HG02884 (cell line): ENCODE measurements around the gene PROC.
A peak's percentile ranks its signal among the peaks of the same experiment; 100 is the strongest.

Experiments used
- ATAC-seq: cut with Tn5 transposase; IDR thresholded peaks from one replicate; pipeline ENCODE4 v1.9.1; 2021; ENCODE audit warnings: mild to moderate bottlenecking, moderate library complexity; ENCODE audit not compliant: unreplicated experiment

PROC gene

DNA sequence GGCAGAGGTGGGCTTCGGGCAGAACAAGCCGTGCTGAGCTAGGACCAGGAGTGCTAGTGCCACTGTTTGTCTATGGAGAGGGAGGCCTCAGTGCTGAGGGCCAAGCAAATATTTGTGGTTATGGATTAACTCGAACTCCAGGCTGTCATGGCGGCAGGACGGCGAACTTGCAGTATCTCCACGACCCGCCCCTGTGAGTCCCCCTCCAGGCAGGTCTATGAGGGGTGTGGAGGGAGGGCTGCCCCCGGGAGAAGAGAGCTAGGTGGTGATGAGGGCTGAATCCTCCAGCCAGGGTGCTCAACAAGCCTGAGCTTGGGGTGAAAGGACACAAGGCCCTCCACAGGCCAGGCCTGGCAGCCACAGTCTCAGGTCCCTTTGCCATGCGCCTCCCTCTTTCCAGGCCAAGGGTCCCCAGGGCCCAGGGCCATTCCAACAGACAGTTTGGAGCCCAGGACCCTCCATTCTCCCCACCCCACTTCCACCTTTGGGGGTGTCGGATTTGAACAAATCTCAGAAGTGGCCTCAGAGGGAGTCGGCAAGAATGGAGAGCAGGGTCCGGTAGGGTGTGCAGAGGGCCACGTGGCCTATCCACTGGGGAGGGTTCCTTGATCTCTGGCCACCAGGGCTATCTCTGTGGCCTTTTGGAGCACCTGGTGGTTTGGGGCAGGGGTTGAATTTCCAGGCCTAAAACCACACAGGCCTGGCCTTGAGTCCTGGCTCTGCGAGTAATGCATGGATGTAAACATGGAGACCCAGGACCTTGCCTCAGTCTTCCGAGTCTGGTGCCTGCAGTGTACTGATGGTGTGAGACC, at the start of gene PROC:
TSS of gene PROC (plus strand) at position 128 of the 812 bp plus-strand sequence. CDS start 1,516 bp downstream, outside the sequence.
- no peak for ATAC-seq

DNA sequence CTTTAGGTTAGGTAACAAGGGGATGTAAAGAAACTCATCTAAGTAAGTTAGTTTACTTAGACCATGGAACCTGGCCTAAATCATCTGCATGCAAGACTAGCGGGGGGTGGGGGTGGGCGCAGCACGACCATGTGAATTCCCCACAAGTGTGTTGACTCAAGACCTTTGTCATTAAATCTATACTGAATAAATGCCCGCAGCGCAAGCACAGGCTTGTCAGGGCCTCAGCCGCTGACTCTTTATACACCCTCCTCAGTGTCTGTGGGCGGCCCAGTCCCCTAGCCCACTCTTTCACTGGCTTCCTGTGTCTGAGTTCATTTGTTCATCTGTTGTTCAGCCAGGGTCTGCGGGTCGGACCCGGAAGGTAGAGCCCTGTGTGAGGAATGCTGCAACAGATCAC, 48.2 kb upstream of the PROC start:
- no peak for ATAC-seq

DNA sequence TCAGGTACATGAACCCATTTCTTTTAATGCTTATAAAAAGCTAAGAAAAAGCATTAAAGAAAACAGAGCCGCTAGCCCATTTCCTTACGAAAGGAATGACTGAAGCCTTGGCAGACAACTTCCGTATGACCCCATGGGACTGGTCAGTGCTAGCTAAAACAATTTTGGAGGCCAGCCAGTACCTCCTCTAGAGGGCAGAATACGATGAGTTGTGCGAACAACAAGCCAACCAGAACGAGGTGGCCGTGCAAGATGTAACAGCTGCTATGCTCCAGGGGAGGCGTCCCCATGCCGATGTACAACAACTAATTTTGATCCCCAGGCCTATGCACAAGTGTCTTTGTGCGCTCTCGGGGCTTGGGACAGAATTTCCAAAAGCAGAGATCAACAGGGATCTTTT, 47.2 kb upstream of the PROC start:
- no peak for ATAC-seq

DNA sequence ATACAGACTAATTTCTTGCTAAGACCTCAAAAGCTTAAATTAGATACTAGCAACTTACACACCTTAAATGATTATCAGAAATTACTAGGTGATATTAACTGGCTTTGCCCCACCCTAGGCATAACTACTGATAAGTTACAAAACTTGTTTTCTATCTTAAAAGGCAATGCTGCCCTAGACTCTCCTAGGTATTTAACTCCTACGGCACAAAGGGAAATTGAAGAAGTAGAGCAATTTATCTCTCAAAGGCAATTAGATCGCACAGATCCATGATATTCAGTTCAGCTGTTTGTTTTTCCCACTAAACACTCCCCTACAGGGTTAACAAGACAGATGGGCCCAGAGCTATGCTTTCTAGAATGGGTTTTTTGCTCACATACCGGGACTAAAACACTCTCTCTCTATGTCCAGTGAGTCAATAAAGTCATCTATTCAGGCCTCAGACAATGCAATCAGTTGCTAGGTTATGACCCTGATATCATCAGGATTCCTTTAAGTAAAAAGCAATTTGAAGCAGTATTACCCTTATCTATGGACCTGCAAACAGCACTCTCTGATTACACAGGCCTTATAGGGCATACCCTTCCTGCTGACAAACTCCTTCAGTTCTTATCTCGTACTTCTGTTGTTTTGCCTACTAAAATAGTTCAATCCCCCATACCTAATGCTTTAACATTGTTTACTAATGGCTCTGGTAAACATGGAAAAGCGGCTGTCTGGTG, 44.7 kb upstream of the PROC start:
- ATAC-seq, result no peak

DNA sequence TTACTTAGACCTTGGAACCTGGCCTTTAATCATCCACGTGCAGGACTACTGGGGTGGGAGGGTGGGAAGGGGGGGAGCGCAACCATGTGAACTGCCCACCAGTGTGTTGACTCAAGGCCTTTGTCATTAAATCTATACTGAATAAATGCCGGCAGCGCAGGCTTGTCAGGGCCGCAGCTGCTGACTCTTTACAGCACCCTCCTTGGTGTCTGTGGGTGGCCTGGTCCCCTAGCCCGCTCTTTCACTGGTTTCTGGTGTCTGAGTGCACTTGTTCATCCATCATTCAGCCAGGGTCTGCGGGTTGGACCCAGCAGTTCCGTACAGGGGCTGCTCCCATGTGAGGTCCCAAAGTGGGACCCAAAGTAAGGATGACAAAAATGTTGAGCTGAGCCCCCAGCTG, 42.0 kb upstream of the PROC start:
- ATAC-seq, result no peak

DNA sequence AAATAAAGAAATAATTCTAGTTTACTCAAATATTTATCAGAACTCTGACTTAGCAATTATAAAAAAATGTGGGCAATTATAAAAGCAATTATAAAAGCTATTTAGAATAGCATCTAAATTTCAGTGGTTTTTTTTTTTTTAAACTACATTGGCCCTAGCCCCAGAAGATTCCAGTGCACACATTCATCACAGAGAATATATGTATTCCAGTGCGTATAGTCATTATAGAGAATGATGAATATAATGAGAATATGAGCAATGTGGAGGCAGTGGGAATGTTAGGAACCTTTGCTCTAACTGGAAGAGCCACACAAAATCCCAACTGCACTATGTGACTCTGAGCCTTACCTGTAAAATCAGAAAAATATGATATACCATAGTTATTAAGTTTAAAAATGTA, 41.0 kb upstream of the PROC start:
- ATAC-seq, result no peak

DNA sequence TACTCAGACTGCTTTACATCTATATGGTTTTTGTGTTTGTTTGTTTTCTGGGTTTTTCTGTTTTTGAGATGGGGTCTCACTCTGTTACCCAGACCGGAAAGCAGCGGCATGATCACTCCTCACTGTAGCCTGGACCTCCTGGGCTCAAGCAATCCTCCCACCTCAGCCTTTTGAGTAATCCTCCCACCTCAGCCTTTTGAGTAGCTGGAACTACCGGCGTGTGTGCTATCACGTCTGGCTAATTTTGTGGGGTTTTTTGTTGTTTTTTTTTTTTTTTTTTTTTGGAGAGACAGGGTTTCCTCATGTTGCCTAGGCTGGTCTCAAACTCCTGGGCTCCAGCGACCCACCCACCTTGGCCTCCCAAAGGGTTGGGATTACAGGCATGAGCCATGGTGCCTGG, 39.5 kb upstream of the PROC start:
- ATAC-seq, result no peak

DNA sequence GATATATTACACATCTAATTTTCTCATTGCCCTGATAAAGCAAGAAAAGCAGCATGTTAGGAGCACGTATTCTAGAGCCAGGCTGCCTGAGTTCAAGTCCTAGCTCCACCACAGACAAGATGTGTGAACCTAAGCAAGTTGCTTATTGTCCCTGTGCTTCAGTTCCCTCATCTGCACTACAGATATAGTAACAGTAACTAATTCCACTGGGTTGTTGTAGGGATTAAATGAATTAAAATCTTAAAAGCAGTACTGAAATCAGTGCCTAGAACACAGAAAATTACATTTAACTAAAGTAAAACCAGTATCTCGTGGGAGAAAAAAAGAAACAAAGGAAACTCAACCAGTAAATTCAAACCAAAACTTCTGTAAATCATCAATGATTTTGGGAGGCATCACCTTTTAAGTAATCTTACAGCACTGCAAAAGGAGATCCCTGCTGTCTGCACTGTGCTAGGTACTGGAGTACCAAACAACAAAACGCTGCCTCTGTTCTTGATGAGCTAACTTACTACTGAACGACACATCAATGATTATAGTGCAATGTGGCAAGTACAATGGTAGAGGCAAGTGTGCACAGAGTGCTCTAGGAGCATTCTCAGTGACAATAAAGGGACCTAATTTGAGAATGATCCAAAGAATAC, 38.4 kb upstream of the PROC start:
- no peak for ATAC-seq

DNA sequence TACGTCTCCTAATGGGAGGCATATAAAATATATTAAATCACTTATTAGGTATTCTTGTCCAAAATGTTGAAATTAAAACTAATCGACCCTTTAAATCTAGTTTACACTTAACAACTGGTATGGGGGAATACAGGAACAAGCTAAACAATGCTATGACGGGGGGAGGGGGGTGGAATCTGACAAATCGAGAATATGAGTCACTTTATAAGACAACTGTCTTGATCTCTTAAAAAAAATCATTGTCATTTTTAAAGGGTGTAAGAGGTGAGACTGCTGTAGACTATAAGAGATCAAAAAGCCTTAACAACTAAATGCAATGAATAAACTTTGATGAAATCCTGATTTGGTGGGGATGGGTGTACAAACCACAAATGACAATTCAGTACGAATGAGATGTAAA, 36.5 kb upstream of the PROC start:
- no peak for ATAC-seq

DNA sequence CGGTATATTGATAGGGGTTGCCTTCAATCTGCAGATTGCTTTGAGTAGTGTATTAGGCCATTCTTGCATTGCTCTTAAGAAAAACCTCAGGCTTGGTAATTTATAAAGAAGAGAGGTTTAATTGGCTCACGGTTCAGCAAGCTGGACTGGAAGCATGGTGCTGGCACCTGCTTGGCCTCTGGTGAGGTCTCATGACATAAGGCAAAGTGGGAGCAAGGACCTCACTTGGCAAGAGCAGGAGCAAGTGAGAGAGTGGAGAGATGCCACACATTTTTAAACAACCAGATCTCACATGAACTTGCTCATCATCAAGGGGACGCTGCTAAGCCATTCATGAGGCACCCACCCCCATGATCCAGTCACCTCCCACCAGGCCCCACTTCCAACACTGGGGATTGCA, 35.4 kb upstream of the PROC start:
- ATAC-seq, result no peak

DNA sequence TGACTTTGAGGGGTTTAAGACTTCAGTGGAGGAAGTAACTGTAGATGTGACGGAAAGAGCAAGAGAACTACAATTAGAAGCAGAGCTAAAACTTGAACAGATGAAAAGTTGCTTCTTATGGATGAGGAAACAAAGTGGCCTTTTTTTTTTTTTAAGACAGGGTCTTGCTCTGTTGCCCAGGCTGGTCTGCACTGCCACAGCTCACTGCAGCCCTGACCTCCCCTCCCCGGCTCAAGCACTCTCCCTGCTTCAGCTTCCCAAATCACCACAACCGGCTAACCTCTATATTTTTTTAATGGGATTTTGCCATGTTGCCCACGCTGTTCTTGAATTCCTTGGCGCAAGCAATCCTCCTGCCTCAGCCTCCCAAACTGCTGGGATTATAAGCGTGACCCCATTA, 33.7 kb upstream of the PROC start:
- no peak for ATAC-seq

DNA sequence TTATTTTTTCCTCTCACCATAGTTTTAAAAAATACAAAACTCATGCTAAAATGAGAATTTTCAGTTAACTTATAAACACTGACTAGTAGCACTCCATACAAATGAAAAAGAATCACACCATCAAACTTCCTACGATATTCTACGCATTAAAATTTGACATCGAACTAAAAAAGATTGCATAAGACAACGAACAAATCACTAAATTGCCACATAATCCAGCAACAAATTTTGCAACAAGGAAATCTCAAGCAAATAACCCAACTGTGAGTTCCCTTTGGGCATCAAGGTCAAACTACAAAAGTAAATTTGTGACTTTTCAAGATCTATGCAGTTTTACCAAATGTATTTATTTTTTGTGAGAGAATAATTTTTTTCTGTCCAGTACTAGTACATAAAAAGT, 32.0 kb upstream of the PROC start:
- ATAC-seq, result no peak

DNA sequence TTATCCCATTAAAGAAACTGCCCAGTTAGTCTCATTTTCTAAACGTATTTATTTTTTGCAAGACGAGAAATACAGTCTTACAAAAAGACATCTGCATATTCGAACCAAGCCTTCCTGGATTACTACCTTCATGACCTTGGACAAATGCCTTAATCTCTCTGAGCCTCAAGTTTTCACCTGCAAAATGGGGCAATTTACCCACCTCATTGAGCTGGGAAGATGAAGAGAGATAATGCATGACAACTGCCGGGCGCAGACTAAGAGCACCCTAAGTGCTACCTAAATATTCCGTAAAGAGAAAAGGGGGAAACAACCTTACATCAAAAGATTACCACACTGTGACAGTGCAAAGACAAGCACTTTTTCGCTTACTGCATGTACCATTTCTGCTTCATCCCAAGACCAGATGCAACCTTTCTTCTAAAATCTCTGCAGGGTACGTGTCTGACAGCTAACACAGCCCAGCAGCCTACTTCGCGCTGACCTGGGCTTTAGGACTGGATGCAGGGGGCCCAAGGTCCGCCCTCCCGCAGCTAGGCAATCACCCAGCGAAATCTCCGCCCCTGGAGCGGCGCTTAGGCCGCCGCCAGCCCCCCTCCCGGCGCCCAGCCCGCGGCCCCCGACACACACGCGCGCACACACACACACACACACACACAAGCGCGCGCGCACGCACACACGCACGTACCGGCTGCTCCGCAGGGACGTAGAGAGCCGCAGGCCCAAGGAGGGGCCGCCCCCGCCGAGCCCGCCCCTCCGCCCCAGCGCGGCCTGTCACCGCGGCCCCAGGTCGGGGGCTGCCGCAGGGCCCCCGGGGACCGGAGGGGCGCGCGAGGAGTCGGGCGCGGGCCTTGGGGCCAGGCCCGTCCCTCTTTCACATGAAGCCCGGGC, 31.2 kb upstream of the PROC start:
- peak; percentile 48 for ATAC-seq

DNA sequence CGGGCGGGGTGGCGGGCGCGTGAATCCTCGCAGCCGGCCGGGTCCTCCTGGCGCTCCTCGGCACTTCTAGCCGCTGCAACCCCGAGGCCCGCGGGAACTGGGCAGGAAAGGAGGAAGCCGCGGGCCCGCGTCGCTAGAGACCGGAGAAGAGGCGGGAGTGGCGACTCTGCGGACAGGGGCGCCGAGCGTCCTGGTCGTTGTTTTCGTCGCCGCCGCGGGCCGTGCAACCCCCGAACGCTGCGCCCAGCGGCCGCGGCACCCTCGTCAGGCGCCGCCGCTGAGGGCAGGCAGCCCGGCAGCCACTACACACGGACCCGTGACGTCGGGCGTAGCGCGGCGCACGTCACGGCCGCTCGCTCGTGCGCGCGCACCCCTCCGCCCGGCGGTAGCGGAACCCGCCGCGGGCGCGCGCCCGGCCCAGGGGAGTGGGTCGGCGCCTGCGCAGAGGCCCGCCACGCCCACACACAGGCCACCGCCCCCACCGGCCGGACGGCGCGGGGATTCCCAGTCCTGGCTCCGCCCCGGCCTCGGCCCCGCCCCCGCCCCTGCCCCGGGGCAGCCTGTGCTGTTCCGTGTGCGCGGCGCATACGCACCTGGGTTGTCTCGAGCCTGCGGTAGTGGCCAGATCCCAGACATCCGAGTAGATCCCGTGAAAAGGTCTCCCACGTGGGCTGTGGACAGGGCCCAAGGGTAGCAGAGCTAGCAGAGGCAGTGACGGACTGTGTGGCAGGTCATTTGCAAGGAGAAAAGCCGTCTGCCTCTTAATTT, 30.4 kb upstream of the PROC start, which contains the start of gene MAP3K2:
TSS of gene MAP3K2 (minus strand) at position 321 of the 768 bp plus-strand sequence. CDS start 44,846 bp downstream, outside the sequence.
- ATAC-seq, result peak; percentile 71

DNA sequence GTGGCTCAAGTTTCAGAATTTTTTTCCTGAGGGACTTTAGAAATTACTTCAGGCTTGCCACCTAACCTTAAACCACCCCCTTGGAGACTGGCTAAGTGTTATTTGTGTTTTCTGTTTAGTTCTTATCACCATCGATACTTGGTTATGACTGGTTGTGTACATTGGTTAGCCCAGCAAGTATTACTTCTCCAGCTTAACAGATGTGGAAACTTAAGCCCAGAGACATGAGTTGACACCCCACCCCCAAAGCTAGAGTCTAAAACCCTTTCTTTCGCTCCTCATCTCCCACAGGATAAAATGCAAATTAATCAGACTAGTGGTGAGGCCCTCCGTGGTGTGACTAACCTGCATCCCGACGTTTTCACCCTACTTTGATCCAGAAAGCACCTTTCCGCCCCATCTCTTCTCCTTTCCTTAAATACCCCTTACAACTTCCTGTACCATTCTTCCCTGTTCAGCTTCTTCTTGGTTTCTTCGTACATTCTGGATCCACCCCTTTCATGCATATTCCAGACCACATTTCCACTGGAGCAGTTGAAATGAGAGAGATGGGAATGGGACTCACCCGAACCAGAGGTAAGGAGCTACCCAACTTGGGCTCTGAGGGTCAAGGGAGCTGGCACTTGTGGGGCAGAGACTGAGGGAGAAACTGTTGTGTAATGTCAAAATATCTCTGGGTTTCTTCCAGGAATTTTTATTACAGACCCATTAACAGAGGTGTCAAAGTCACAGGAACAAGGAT, 29.6 kb upstream of the PROC start:
- ATAC-seq, result peak; percentile 25

DNA sequence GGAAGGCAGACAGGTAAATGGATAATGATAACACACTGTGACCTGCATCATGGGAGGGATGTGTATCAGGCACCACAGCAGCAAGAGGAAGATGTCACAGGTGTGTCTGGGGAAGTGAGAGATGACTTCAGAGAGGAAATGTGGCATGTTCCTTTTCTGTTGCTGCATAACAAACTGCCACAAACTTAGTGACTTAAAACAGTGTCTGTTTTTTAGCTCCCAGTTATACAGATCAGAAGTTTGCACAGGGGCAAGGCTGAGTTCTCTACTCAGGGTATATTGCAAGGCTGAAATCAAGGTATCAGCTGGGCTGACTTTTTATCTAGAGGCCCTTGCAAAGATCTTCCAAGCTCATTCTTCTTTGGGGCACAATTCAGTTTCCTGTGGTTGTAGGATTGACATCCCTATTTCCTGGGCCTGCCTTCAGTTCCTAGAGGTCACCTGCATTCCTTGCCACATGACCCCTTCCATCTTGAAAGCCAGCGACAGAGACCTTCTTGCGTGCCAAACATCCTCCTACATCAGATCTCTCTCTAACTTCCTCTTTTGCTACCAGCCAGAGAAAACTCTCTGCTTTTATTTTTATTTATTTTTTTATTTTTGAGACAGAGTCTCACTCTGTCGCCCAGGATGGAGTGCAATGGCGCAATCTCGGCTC, 28.3 kb upstream of the PROC start:
- no peak for ATAC-seq

DNA sequence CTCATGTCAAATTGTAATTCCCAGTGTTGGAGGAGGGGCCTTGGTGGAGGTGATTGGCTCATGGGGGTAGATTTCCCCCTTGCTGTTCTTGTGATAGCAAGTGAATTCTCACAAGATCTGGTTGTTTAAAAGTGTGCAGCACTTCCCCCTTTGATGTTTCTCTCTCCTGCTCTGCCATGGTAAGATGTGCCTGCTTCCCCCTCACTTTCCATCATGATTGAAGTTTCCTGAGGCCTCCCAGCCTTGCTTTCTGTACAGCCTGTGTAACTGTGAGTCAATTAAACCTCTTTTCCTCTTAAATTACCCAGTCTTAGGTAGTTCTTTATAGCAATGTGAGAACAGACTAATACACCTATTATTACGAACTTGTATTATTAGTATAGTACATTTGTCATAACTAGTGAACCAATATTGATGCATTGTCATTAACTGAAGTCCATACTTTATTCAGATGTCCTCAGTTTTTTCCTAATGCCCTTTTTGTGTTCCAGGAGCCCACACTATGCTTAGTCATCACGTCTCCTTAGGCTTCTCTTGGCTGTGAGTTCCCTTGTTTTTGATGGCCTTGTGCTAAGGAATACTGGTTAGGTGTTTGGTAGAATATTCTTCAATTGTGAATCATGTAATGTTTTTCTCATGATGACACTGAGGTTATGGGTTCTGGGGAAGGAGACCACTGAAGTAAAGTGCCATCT, 25.9 kb upstream of the PROC start:
- ATAC-seq, result no peak
